SK-N-MC (cell line): ENCODE measurements around the gene CHGA.

Experiments used
- DNase-seq: peaks from one replicate; pipeline ENCODE4 v3.0.0-alpha.2; 2011; ENCODE audit warnings: low read depth, low spot score
- H3K27ac ChIP-seq: fragments of 200-600 bp; sonication (generic); 2 replicates; pipeline ENCODE4 v1.5.1; 2016; ENCODE audit warnings: mixed run types
- H3K36me3 ChIP-seq: fragments of 200-600 bp; sonication (generic); 2 replicates; pipeline ENCODE4 v1.6.1; 2017; ENCODE audit warnings: antibody characterized with exemption, low read length, mixed read lengths; ENCODE audit not compliant: insufficient read depth
- H3K4me3 ChIP-seq: fragments of 200-600 bp; sonication (generic); 2 replicates; pipeline ENCODE4 v1.5.1; 2016
- H3K9ac ChIP-seq: fragments of 200-600 bp; sonication (generic); 2 replicates; pipeline ENCODE4 v1.8.0; 2017; ENCODE audit warnings: mixed run types, mixed read lengths; ENCODE audit not compliant: insufficient read length
- H3K9me3 ChIP-seq: fragments of 200-600 bp; sonication (generic); 2 replicates; pipeline ENCODE4 v1.6.1; 2017; ENCODE audit warnings: low read depth, mild to moderate bottlenecking, antibody characterized with exemption, low read length, moderate library complexity, mixed read lengths
- EZH2 ChIP-seq: fragments of 200-600 bp; sonication (generic); IDR thresholded peaks from one replicate; pipeline ENCODE4 v1.6.1; 2017; ENCODE audit warnings: antibody characterized with exemption
- FOXP2 ChIP-seq: optimal IDR thresholded peaks from 2 replicates; pipeline ENCODE3; 2011; ENCODE audit warnings: mild to moderate bottlenecking, moderate library complexity; ENCODE audit not compliant: insufficient read depth; ENCODE audit errors: extremely low read length, control extremely low read depth
- POLR2AphosphoS5 ChIP-seq: IDR thresholded peaks from 2 replicates; pipeline ENCODE4 v1.6.1; 2012; ENCODE audit warnings: mild to moderate bottlenecking, low read depth, low read length, borderline replicate concordance

The CHGA gene

GRCh38 chr14:92902191-92902590 lies 20.8 kb upstream of the CHGA start:
- Histone ChIP-seq H3K27ac (no peak overlapping the region), H3K9me3 (no peaks in the 10 kb centered on the region), H3K36me3 (no peaks in the 10 kb centered on the region), H3K9ac (no peak overlapping the region), H3K4me3 (no peak overlapping the region)
- DNase-seq = no peak
- TF ChIP-seq EZH2 = no peak

GRCh38 chr14:92902726-92903125 lies 20.2 kb upstream of the CHGA start:
- no peak for DNase-seq
- no peaks in the 10 kb centered on the region for H3K9me3 ChIP-seq
- H3K27ac ChIP-seq = no peak overlapping the region
- no peak overlapping the region for H3K9ac ChIP-seq
- H3K36me3 ChIP-seq = no peaks in the 10 kb centered on the region
- TF ChIP-seq POLR2AphosphoS5 (no peak), FOXP2 (no peak), EZH2 (no peak)
- H3K4me3 ChIP-seq = no peak overlapping the region

- no peak for DNase-seq
- no peak for TF ChIP-seq EZH2
- TF ChIP-seq POLR2AphosphoS5 = no peak
- no peak for TF ChIP-seq FOXP2
- Histone ChIP-seq H3K36me3 (no peaks in the 10 kb centered on the region), H3K4me3 (no peak overlapping the region), H3K9ac (no peak overlapping the region), H3K27ac (no peak overlapping the region), H3K9me3 (no peaks in the 10 kb centered on the region)
These were observed 19.6 kb upstream of the CHGA start for GRCh38 chr14:92903359-92903758.

GRCh38 chr14:92905667-92906066 lies 17.3 kb upstream of the CHGA start:
- TF ChIP-seq POLR2AphosphoS5 = no peak
- TF ChIP-seq FOXP2 = no peak
- TF ChIP-seq EZH2 = no peak
- no peak overlapping the region for H3K9ac ChIP-seq
- H3K36me3 ChIP-seq = no peaks in the 10 kb centered on the region

GRCh38 chr14:92906420-92906819 lies 16.5 kb upstream of the CHGA start:
- no peaks in the 10 kb centered on the region for H3K9me3 ChIP-seq
- no peak for DNase-seq
- no peaks in the 10 kb centered on the region for H3K36me3 ChIP-seq
- no peak overlapping the region for H3K9ac ChIP-seq
- TF ChIP-seq EZH2 = no peak
- no peak for TF ChIP-seq FOXP2
- TF ChIP-seq POLR2AphosphoS5 = no peak
- H3K4me3 ChIP-seq = no peak overlapping the region
- no peak overlapping the region for H3K27ac ChIP-seq

More at GRCh38 chr14:92905667-92906066, 17.3 kb upstream of the CHGA start:
- DNase-seq = no peak
- Histone ChIP-seq H3K9me3 (no peaks in the 10 kb centered on the region), H3K4me3 (no peak overlapping the region), H3K27ac (no peak overlapping the region)

- TF ChIP-seq POLR2AphosphoS5 (no peak), EZH2 (no peak), FOXP2 (no peak)
- no peak for DNase-seq
- no peaks in the 10 kb centered on the region for H3K36me3 ChIP-seq
- no peak overlapping the region for H3K9ac ChIP-seq
- H3K9me3 ChIP-seq = no peaks in the 10 kb centered on the region
- H3K27ac ChIP-seq = no peak overlapping the region
- H3K4me3 ChIP-seq = no peak overlapping the region
These were observed 16.1 kb upstream of the CHGA start for GRCh38 chr14:92906823-92907222.

GRCh38 chr14:92907316-92907911 lies 15.5 kb upstream of the CHGA start:
- TF ChIP-seq EZH2 = no peak
- Histone ChIP-seq H3K36me3 (no peaks in the 10 kb centered on the region), H3K9me3 (no peaks in the 10 kb centered on the region), H3K9ac (no peak overlapping the region), H3K4me3 (no peak overlapping the region), H3K27ac (no peak overlapping the region)
- DNase-seq = no peak

GRCh38 chr14:92914087-92914656 lies 8.8 kb upstream of the CHGA start:
- Histone ChIP-seq H3K27ac (no peak overlapping the region), H3K9me3 (no peaks in the 10 kb centered on the region), H3K9ac (no peak overlapping the region), H3K36me3 (no peaks in the 10 kb centered on the region), H3K4me3 (no peak overlapping the region)
- no peak for DNase-seq
- TF ChIP-seq POLR2AphosphoS5 (no peak), EZH2 (no peak), FOXP2 (no peak)

GRCh38 chr14:92916201-92916600 lies 6.7 kb upstream of the CHGA start:
- no peak overlapping the region for H3K4me3 ChIP-seq
- no peak for DNase-seq
- no peaks in the 10 kb centered on the region for H3K9me3 ChIP-seq
- H3K9ac ChIP-seq = no peak overlapping the region
- H3K27ac ChIP-seq = no peak overlapping the region
- no peaks in the 10 kb centered on the region for H3K36me3 ChIP-seq
- TF ChIP-seq POLR2AphosphoS5 (no peak), EZH2 (no peak), FOXP2 (no peak)
